ENCODE data around the gene CNST.

The CNST gene

GRCh38 chr1:246680696-246681130 lies 114.5 kb downstream of the CNST start:
- no peak for DNase-seq (ENCODE audit: low read depth)
- H3K4me3 ChIP-seq (ENCODE audit: control insufficient read depth, low read depth, low read length), result no peak overlapping the region
- TF ChIP-seq, protein P1, sequence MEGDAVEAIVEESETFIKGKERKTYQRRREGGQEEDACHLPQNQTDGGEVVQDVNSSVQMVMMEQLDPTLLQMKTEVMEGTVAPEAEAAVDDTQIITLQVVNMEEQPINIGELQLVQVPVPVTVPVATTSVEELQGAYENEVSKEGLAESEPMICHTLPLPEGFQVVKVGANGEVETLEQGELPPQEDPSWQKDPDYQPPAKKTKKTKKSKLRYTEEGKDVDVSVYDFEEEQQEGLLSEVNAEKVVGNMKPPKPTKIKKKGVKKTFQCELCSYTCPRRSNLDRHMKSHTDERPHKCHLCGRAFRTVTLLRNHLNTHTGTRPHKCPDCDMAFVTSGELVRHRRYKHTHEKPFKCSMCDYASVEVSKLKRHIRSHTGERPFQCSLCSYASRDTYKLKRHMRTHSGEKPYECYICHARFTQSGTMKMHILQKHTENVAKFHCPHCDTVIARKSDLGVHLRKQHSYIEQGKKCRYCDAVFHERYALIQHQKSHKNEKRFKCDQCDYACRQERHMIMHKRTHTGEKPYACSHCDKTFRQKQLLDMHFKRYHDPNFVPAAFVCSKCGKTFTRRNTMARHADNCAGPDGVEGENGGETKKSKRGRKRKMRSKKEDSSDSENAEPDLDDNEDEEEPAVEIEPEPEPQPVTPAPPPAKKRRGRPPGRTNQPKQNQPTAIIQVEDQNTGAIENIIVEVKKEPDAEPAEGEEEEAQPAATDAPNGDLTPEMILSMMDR (IDR thresholded peaks at IDR 0.05; ENCODE audit: control insufficient read depth, insufficient read depth, low read depth, low read length, missing control alignments), result no peak

DNA sequence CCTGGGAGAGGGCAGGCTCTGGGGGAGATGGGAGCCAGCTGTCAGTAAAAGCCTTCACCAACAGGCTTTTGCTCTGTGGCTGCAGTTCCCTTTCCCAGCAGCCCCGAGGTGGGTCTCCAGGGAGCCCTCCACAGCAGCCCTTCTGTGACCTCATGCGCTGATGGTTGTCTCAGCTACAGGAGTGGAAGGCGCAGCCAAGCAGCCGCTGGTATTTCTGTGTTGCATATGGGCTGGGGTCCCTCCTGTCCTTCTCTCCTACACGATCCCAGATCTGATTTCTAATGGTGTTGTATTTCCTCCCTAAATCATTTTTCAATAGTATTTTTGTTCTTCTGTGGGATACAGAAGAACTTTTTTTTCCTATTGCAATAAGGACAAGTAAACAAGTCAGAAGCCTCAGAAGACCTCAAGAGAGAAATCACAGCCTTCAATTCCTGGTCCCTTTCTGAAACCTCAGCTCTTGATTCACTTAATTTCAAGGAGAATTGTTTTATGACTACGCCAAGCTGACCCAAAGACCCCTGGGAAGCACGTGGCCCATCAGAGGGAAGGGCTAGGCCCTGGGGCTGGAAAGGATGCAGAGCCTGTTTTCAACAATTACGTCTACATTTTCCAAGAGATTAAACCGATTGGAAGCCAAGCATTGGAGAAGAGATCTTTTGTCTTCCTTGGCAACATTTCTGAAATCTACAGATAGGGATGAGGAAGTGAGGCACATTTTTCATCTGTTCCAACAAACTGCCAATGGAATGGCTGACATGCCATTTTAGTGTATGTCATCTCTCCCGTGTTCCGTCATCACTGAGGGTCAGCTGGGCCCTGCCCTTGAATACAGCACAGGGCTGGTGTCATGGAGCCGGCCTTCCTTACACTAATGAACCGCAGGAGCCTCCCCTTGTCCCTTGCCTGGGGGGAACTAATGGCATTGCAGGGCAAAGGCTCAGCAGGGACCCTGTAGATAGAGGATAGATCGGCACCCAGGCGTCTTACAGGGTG lies 115.9 kb downstream of the CNST start:
- TF ChIP-seq, protein P1 (IDR thresholded peaks at IDR 0.05; ENCODE audit: control insufficient read depth, insufficient read depth, low read depth, low read length, missing control alignments), result no peak
- H3K4me3 ChIP-seq (ENCODE audit: control insufficient read depth, low read depth, low read length), result no peak overlapping the region
- no peak for DNase-seq (ENCODE audit: low read depth)

GRCh38 chr1:246683521-246683920 lies 117.3 kb downstream of the CNST start:
- TF ChIP-seq, protein P1 (IDR thresholded peaks at IDR 0.05; ENCODE audit: control insufficient read depth, insufficient read depth, low read depth, low read length, missing control alignments), result no peak
- no peak overlapping the region for H3K4me3 ChIP-seq (ENCODE audit: control insufficient read depth, low read depth, low read length)
- DNase-seq (ENCODE audit: low read depth), result no peak

DNA sequence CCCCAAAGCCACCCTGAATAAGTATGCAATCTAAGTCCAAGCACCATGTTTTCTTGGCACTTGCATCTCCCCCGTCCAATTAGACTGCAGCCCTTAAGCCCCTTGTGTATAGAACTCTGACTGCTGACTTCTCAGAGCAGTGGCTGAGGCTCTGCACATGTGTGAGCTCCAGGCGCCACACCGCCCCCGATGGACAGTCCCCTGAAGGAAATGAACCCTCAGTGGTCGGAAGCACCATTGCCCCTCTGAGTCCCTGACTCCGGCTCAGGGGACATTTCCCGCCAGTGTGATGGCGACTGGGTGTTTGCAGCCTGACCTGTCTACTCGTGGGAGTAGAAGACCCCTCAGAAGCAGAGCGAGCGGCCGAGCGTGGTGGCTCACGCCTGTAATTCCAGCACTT lies 120.7 kb downstream of the CNST start:
- TF ChIP-seq, protein P1 (IDR thresholded peaks at IDR 0.05; ENCODE audit: control insufficient read depth, insufficient read depth, low read depth, low read length, missing control alignments), result no peak
- no peak overlapping the region for H3K4me3 ChIP-seq (ENCODE audit: control insufficient read depth, low read depth, low read length)
- no peak for DNase-seq (ENCODE audit: low read depth)

DNA sequence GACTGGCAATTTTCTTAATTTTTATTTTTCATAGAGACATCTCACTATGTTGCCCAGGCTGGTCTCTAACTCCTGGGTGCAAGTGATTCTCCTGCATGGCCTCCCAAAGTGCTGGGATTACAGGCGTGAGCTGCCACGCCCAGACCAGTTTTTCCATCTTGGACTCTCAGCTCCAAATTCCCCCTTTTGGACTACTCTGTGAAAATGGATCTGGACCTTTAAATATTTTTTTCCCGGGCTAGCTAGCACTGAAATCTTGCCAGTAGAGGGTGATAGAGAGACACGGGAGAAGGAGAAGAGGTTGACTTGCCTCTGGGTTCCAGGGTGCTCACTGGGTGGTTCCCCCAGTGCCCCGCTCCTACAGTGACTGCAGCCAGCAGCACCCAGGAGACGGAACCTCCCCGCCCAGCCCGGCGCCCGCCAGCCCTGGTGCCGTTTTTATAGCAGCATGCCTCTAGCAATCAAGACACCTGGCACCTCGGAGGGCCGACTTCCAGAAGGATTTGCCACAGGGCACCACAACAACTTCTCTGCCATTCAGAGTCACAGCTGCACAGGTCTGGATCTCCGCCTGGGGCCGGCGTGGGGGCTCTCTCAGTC lies 123.3 kb downstream of the CNST start:
- peak overlapping the region; percentile 42 for H3K4me3 ChIP-seq (ENCODE audit: control insufficient read depth, low read depth, low read length)
- DNase-seq (ENCODE audit: low read depth), result peak; percentile 40
- TF ChIP-seq, protein P1 (IDR thresholded peaks at IDR 0.05; ENCODE audit: control insufficient read depth, insufficient read depth, low read depth, low read length, missing control alignments), result peak; percentile 89

- H3K4me3 ChIP-seq (ENCODE audit: control insufficient read depth, low read depth, low read length), result no peak overlapping the region
- no peak for DNase-seq (ENCODE audit: low read depth)
Observed at GRCh38 chr1:246690100-246690499, 123.8 kb downstream of the CNST start.

More at GRCh38 chr1:246690100-246690499, 123.8 kb downstream of the CNST start:
- TF ChIP-seq, protein P1 (IDR thresholded peaks at IDR 0.05; ENCODE audit: control insufficient read depth, insufficient read depth, low read depth, low read length, missing control alignments), result no peak
